ENCODE data around the gene ANKRD60. TPM values are rescaled to one million over a fixed set of nuclear protein-coding genes. Genes with fewer than 3 reads are reported as not detected.

Gene ANKRD60
- total RNA-seq, 1 experiment from 2014 or later = not detected

GRCh38 chr20:58277107-58277506, 48.7 kb upstream of the ANKRD60 start:
- Mint-ChIP-seq H3K27ac (no peak overlapping the region), H3K36me3 (ENCODE audit: insufficient read depth in 1 of 3, low read depth in 3 of 3) (peaks cover 0 to 17% (median 0%) of the 10 kb centered on the region in 3 experiments; a peak in 3 of 7 replicates), H3K27me3 (ENCODE audit: low read depth) (no peaks in the 10 kb centered on the region), H3K4me3 (no peak overlapping the region), H3K4me1 (peaks cover 0 to 7% of the 10 kb centered on the region in 2 experiments; a peak in 3 of 4 replicates), H3K9me3 (peaks cover 3 to 6% of the 10 kb centered on the region in 2 experiments; a peak in 2 of 5 replicates)
- Histone ChIP-seq H3K9me3 (ENCODE audit: control insufficient read depth, low read depth, low read length) (no peaks in the 10 kb centered on the region), H3K4me2 (ENCODE audit: insufficient read depth, insufficient read length, low read length) (no peak overlapping the region), H2AK5ac (ENCODE audit: insufficient read length, low read length) (no peak overlapping the region), H2BK20ac (ENCODE audit: low read depth, low read length, poor library complexity, severe bottlenecking) (no peak overlapping the region), H2BK15ac (ENCODE audit: low read depth, low read length) (no peak overlapping the region), H3K9ac (ENCODE audit: extremely low read depth, insufficient read length, low read length) (no peak overlapping the region), H3K27me3 (ENCODE audit: insufficient read depth, low read length) (no peaks in the 10 kb centered on the region), H3K23me2 (ENCODE audit: insufficient read length, low read depth, low read length, poor library complexity, severe bottlenecking) (no peaks in the 10 kb centered on the region), H2BK120ac (ENCODE audit: low read depth, low read length, poor library complexity, severe bottlenecking) (no peak overlapping the region), H3K18ac (ENCODE audit: insufficient read length, low read depth, low read length) (no peak overlapping the region), H2BK5ac (ENCODE audit: insufficient read length, low read length) (no peak overlapping the region), H4K5ac (ENCODE audit: insufficient read length, low read depth, low read length) (no peak overlapping the region), H3T11ph (ENCODE audit: low read length) (no peak overlapping the region), H3K4me1 (ENCODE audit: insufficient read depth, low read length) (no peaks in the 10 kb centered on the region), H3K79me2 (ENCODE audit: insufficient read depth, low read length) (no peaks in the 10 kb centered on the region), H3K4ac (ENCODE audit: low read depth, low read length) (no peak overlapping the region), H3K56ac (ENCODE audit: insufficient read length, low read depth, low read length) (no peak overlapping the region), H4K91ac (ENCODE audit: insufficient read length, low read depth, low read length) (no peak overlapping the region), H4K8ac (replicated peaks; ENCODE audit: insufficient read length, low read depth, low read length) (no peak overlapping the region), H3K23ac (ENCODE audit: insufficient read length, low read depth, low read length) (no peak overlapping the region), H3K14ac (ENCODE audit: insufficient read depth, low read length) (no peak overlapping the region), H2BK12ac (ENCODE audit: insufficient read length, low read depth, low read length) (no peak overlapping the region), H3K27ac (ENCODE audit: insufficient read length, low read depth, low read length) (no peak overlapping the region), H3K79me1 (ENCODE audit: insufficient read depth, low read depth, low read length, poor library complexity, severe bottlenecking) (no peaks in the 10 kb centered on the region), H4K20me1 (ENCODE audit: control insufficient read depth, insufficient read depth, insufficient read length) (no peaks in the 10 kb centered on the region), H2AFZ (ENCODE audit: low read length) (no peak overlapping the region)
- WGBS (ENCODE audit: extremely low coverage, insufficient read length, low lambda C conversion rate) = no CpG with 5 or more reads among the region's 2 CpGs
- no peak for TF ChIP-seq CTCF (conservative IDR thresholded peaks at IDR 0.05)
- no peak for DNase-seq
